GM12865 (cell line): ENCODE measurements around the gene INSR.

Experiments used
- DNase-seq: peaks from one replicate; pipeline ENCODE4 v3.0.0; 2010; ENCODE audit warnings: low read depth
- H3K4me3 ChIP-seq: 2 replicates; pipeline ENCODE4 v1.5.1; 2011; ENCODE audit warnings: mild to moderate bottlenecking, low read depth, low read length, control low read depth
- TF ChIP-seq, protein P1 (sequence below): IDR thresholded peaks from 2 replicates; pipeline ENCODE4 v1.5.1; 2011; ENCODE audit warnings: low read length, control low read depth, low read depth, inconsistent platforms; ENCODE audit not compliant: insufficient read depth; ENCODE audit errors: missing control alignments

The INSR gene

DNA sequence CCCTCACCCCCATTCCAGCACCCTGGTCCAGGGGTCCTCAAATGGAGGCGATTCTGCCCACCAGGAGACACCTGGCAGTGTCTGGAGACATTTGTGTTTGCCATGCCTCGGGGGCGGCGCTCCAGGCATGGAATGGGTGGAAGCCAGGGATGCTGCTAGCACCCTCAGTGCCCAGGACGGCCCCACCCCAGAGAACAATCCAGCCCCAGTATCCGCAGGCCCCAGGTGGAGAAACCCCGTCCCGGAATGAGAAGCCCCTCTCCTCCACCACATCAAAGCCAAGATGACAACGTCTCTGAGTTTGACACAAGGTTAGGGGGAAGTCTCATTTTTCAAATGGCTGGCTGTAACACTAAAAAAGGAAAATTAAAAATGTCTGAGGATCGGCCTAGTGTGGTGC is 68.5 kb downstream of the INSR start:
- TF ChIP-seq, protein P1, sequence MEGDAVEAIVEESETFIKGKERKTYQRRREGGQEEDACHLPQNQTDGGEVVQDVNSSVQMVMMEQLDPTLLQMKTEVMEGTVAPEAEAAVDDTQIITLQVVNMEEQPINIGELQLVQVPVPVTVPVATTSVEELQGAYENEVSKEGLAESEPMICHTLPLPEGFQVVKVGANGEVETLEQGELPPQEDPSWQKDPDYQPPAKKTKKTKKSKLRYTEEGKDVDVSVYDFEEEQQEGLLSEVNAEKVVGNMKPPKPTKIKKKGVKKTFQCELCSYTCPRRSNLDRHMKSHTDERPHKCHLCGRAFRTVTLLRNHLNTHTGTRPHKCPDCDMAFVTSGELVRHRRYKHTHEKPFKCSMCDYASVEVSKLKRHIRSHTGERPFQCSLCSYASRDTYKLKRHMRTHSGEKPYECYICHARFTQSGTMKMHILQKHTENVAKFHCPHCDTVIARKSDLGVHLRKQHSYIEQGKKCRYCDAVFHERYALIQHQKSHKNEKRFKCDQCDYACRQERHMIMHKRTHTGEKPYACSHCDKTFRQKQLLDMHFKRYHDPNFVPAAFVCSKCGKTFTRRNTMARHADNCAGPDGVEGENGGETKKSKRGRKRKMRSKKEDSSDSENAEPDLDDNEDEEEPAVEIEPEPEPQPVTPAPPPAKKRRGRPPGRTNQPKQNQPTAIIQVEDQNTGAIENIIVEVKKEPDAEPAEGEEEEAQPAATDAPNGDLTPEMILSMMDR, result no peak
- no peak for DNase-seq
- H3K4me3 ChIP-seq, result no peak overlapping the region

DNA sequence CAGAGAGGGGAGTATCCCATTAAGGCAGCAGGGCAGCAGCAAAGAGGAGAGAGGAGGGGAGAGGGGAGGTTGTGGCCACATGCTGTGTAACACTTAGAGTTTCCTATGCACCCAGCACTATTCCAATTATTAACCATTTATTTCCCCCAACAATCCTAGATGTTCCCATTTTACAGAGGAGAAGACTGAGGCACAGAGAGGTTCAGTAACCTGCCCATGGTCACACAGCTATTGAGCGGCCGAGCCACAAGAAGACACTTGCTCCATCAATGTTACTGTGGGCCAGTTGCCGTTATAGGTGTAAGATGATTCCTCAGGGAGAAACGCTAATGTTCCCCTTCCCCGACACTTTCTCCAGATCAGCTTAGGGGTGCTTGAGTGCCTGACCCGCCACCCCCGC is 69.2 kb downstream of the INSR start:
- H3K4me3 ChIP-seq, result no peak overlapping the region

DNA sequence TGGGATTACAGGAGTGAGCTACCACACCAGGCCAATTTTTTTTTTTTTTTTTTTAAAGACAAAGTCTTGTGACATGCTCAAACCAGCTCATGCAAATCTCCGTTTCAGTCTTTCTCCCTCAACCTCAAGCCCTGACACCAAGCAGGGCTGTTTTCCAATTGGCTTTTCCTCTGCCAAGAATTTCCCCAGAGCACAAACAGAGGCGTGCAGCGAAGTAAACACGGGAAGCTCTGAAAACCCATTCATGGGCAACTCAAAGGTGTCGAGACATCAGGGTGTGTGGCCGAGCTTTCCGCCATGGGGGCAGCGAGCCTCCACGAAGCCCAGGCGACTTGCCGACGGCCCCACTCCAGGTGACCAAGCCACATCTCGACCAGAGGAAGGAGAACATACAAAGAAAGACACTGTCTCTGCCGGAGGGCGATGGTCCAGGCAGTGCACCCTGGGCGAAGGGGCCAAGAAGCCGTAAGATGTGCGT is 70.0 kb downstream of the INSR start:
- DNase-seq, result no peak
- H3K4me3 ChIP-seq, result no peak overlapping the region
- TF ChIP-seq, protein P1, result no peak

More for the DNA sequence above, 69.2 kb downstream of the INSR start:
- no peak for DNase-seq
- TF ChIP-seq, protein P1, result no peak

DNA sequence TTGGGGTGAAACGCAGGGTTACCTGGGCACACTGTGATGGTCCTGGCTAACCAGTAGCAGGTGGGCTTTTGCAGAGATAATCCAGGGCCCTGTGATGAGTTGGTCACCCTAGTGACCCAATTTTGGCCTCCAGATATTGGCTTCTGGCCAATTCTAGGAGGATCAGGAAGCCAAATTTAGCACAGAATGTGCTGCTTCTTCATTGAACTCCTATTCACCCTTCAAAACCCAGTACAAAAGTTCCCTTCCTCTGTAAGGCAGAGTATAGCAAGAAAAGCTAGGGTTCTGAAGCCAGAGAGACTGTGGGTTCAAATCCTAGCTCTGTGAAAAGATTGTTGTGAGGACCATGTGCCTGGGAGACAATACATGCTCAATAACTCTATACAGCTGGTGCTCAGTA is 70.8 kb downstream of the INSR start:
- H3K4me3 ChIP-seq, result no peak overlapping the region
- DNase-seq, result no peak
- TF ChIP-seq, protein P1, result no peak

DNA sequence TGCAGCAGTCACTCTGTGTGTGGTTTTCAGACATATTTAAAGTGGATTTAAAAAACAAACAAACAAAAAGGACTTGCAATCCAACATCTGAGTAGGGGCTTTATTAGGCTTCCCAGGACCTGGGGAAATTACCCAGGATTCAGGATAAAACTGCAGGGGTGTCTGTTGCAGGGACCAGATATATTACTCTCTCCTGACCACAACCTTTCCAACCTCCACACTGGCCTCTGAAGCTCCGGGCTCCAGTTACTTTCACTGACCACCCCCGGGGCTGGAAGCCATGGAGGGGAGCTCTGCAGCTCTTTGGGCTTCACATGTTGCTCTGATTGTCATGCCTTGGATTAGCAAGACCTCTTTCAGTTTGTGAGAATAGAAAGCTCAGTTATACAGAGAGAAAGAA is 75.2 kb downstream of the INSR start:
- no peak overlapping the region for H3K4me3 ChIP-seq
- no peak for DNase-seq
- TF ChIP-seq, protein P1, result no peak

DNA sequence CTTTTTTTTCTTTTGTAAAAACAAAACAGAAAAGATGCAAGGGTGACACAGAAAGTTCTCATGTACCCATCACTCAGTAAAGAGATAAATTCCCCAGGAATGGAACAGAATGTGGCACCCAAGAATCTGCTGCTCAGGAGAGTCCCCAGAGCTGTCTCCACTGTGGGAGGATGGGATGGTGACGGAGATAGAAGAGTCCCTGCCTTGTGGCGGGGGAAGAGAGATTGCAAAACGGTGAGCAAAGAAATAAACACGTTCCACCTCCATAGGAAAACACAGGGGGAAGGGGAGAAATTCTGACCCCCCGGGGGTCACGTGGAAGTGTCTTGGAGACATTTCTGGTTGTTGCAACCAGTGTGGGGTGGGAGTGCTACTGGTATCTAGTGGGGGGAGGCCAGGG is 76.4 kb downstream of the INSR start:
- TF ChIP-seq, protein P1, result no peak
- H3K4me3 ChIP-seq, result no peak overlapping the region
- DNase-seq, result no peak

DNA sequence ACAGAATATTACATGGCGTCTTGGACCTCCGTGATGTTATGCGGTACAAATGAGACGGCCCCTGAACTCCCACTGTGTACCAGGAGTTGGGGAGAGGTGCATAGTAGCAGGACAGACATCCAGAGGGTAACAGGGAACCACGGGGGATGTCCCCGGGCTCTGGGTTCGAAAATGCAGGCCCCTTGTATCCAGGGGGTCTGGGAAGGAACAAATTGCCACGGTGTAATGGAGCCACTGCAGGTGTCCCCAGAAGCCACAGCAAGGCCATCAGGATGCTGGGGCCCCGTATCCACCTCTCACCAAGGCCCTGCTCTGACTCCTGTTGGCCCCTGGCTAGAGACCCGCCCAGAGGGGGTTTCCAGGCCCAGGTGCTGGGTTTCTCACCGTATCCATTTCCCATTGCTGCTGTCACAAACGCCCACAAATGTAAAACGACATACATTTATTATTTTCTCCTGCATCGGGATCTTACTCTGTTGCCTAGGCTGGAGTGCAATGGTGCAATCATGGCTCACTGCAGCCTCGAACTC is 77.8 kb downstream of the INSR start:
- peak; percentile 79 for DNase-seq
- TF ChIP-seq, protein P1, result no peak
- H3K4me3 ChIP-seq, result no peak overlapping the region
